ENCODE measurements around the gene NDUFS2.

Gene NDUFS2

DNA sequence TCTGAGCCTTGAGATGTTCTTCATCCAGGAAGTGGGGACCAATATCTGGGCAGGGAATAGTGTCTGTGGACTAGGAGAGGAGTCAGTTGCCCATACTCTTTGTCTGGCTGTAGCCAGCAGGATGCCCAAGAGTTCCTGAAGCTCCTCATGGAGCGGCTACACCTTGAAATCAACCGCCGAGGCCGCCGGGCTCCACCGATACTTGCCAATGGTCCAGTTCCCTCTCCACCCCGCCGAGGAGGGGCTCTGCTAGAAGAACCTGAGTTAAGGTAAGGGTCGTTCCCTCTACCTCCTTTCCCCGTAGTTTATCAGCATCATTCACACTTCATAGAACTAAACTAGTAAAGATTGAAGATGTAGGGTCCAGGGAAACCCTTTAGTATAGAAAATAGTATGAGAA lies 39.4 kb upstream of the NDUFS2 start:
- peaks cover 30% of the 10 kb centered on the region for H3K4me1 ChIP-seq (ENCODE audit: control insufficient read depth, insufficient read depth, low read length)
- peaks cover 43% of the 10 kb centered on the region for H3K36me3 ChIP-seq (ENCODE audit: insufficient read depth, low read length)

DNA sequence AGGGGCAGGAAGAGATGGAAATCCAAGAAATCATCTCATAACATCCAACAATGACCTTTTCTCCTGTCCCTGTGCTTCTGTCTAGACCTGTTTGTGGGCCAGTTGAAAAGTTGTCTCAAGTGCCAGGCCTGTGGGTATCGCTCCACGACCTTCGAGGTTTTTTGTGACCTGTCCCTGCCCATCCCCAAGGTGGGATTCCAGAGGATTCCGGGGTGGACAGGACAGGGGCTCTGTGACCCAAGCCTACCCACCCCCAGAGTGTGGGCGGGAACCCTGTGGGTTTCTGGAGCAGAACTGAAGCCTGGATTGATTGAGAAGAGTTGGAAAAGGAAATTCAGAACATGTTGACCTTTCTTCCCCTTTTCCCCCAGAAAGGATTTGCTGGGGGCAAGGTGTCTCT lies 38.4 kb upstream of the NDUFS2 start:
- no peaks in the 10 kb centered on the region for H3K9me3 ChIP-seq (replicated peaks; ENCODE audit: low read length)
- peaks cover 33% of the 10 kb centered on the region for H3K36me3 ChIP-seq (ENCODE audit: insufficient read depth, low read length)
- no peak overlapping the region for H3K9ac ChIP-seq (ENCODE audit: low read depth, low read length)
- no peak overlapping the region for H3K4me2 ChIP-seq (ENCODE audit: low read length)
- no peaks in the 10 kb centered on the region for H3K27me3 ChIP-seq (ENCODE audit: control insufficient read depth, insufficient read depth, low read length)
- peaks cover 25% of the 10 kb centered on the region for H3K4me1 ChIP-seq (ENCODE audit: control insufficient read depth, insufficient read depth, low read length)
- H3K4me3 ChIP-seq (ENCODE audit: low read length): no peak overlapping the region

More for the DNA sequence above, 39.4 kb upstream of the NDUFS2 start:
- Histone ChIP-seq H3K9me3 (replicated peaks; ENCODE audit: low read length) (no peaks in the 10 kb centered on the region), H3K9ac (ENCODE audit: low read depth, low read length) (no peak overlapping the region), H3K4me2 (ENCODE audit: low read length) (no peak overlapping the region), H3K4me3 (ENCODE audit: low read length) (no peak overlapping the region), H3K27me3 (ENCODE audit: control insufficient read depth, insufficient read depth, low read length) (no peaks in the 10 kb centered on the region)

DNA sequence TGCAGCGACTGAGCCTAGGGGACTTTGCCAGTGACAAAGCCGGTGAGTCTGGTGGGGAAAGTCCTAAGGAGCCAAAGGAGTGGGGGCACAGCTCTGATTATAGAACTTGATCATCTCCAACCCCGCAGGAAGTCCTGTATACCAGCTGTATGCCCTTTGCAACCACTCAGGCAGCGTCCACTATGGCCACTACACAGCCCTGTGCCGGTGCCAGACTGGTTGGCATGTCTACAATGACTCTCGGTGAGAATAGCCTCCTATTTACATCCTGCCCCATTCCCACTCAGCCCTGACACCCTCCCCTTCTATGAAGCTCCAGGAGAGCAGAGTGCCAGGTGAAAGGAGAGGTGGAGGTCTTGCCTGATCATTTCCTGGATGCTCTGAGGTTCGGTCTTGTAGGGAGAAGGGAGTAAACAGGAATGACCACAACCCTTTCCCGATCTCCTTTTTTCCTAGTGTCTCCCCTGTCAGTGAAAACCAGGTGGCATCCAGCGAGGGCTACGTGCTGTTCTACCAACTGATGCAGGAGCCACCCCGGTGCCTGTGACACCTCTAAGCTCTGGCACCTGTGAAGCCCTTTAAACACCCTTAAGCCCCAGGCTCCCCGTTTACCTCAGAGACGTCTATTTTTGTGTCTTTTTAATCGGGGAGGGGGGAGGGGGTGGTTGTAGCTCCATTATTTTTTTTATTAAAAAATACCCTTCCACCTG lies 37.1 kb upstream of the NDUFS2 start:
- H3K4me1 ChIP-seq (ENCODE audit: control insufficient read depth, insufficient read depth, low read length): peaks cover 19% of the 10 kb centered on the region
- H3K9ac ChIP-seq (ENCODE audit: low read depth, low read length): peak overlapping the region; percentile 87
- H3K9me3 ChIP-seq (replicated peaks; ENCODE audit: low read length): no peaks in the 10 kb centered on the region
- no peaks in the 10 kb centered on the region for H3K27me3 ChIP-seq (ENCODE audit: control insufficient read depth, insufficient read depth, low read length)
- H3K4me3 ChIP-seq (ENCODE audit: low read length): peak overlapping the region; percentile 91
- peak overlapping the region; percentile 92 for H3K4me2 ChIP-seq (ENCODE audit: low read length)
- H3K36me3 ChIP-seq (ENCODE audit: insufficient read depth, low read length): peaks cover 37% of the 10 kb centered on the region

DNA sequence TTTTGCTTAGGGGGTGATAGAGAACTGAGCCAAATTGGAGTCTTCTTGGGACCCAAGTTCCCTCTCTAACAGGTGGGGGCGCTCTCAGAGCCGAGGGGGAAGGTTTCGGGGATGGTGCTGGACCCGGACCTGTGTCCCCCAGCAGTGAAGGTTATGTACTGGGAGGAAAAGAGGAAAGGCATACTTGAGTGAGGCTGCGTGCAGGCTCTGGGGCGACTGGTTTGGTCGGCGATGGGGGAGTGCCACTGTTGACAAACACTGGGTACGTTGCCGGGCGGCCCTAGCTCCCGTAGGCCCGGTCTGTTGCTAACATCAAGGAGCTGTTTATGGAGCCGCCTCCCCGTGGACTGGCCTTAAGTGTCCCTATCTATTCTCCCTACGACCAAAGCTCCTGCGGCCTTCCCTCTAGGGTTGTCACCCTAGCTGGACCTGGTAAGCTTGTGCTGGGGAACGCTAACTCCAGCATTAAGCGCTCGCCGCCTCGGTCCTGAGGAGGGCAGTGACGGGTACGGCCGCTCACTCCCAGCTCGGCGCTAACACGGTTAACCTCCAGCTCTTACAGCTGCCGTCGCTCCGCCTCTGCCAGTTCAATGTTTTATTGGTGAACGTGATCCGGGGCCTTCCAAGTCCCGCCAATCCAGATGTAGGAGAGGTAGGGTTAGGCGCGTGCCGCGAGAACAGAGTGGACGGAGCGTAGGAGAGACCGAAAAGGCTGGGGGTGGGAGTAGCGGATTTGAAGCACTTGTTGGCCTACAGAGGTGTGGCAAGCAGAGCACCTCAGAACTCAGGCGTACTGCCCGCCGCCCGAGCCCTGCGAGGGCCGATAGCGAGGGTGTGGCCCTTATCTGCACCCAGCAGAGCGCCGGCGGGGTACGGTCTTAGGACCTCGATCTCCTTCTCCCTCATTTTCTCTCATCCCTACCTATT lies 36.2 kb upstream of the NDUFS2 start, which contains the start of gene PPOX:
PPOX (plus strand) TSS at position 685 of the 927 bp plus-strand sequence. CDS start 422 bp downstream, outside the sequence.
- Histone ChIP-seq H3K4me3 (ENCODE audit: low read length) (peak within 1 kb of the TSS; percentile 91), H3K27me3 (ENCODE audit: control insufficient read depth, insufficient read depth, low read length) (no peaks in the 10 kb centered on the region), H3K9me3 (replicated peaks; ENCODE audit: low read length) (no peaks in the 10 kb centered on the region), H3K9ac (ENCODE audit: low read depth, low read length) (peak within 1 kb of the TSS; percentile 87), H3K36me3 (ENCODE audit: insufficient read depth, low read length) (peaks cover 39% of the 10 kb centered on the region), H3K4me2 (ENCODE audit: low read length) (peak within 1 kb of the TSS; percentile 92), H3K4me1 (ENCODE audit: control insufficient read depth, insufficient read depth, low read length) (peaks cover 14% of the 10 kb centered on the region)

DNA sequence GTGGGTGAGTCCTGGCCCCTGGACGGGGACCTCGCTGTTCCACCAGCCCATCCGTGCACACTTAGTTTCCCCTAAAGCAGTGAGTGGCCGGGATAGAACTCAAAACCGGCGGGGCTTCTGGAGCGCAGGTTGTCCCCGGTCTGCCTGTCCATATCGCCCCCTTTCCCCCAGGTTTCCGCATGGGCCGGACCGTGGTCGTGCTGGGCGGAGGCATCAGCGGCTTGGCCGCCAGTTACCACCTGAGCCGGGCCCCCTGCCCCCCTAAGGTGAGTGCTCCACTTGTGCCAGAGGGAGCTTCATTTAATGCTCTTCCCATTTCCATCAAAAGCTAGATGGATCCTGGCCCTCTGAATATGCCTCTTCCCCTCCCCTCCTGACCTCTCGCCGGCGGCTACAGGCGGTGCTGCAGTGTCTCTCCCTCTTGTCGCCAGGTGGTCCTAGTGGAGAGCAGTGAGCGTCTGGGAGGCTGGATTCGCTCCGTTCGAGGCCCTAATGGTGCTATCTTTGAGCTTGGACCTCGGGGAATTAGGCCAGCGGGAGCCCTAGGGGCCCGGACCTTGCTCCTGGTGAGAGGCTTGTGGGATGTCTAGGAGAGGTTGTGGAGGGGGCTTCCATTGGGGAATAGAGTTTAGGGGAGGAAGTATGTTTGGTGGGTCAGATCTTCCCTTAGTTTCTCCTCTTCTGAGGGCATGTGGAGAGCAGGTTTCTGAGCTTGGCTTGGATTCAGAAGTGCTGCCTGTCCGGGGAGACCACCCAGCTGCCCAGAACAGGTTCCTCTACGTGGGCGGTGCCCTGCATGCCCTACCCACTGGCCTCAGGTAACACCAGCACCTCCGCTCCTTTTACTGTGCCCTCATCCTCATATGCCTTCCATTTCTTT lies 35.3 kb upstream of the NDUFS2 start:
- Histone ChIP-seq H3K4me2 (ENCODE audit: low read length) (peak overlapping the region; percentile 92), H3K36me3 (ENCODE audit: insufficient read depth, low read length) (peaks cover 45% of the 10 kb centered on the region), H3K4me1 (ENCODE audit: control insufficient read depth, insufficient read depth, low read length) (peaks cover 14% of the 10 kb centered on the region), H3K27me3 (ENCODE audit: control insufficient read depth, insufficient read depth, low read length) (no peaks in the 10 kb centered on the region), H3K4me3 (ENCODE audit: low read length) (peak overlapping the region; percentile 91), H3K9ac (ENCODE audit: low read depth, low read length) (peak overlapping the region; percentile 87), H3K9me3 (replicated peaks; ENCODE audit: low read length) (no peaks in the 10 kb centered on the region)

DNA sequence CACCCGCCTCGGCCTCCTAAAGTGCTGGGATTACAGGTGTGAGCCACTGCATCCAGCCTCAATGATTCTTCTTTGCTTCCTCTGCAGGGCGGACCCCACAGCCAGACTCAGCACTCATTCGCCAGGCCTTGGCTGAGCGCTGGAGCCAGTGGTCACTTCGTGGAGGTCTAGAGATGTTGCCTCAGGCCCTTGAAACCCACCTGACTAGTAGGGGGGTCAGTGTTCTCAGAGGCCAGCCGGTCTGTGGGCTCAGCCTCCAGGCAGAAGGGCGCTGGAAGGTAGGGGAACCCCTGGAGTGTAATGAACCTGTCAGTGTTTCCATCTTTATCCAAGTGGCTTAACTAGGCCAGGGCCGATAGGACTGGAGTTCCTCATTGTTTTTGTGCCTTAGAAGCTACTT lies 33.3 kb upstream of the NDUFS2 start:
- Histone ChIP-seq H3K27me3 (ENCODE audit: control insufficient read depth, insufficient read depth, low read length) (no peaks in the 10 kb centered on the region), H3K4me2 (ENCODE audit: low read length) (no peak overlapping the region), H3K4me3 (ENCODE audit: low read length) (no peak overlapping the region), H3K36me3 (ENCODE audit: insufficient read depth, low read length) (peaks cover 47% of the 10 kb centered on the region), H3K9ac (ENCODE audit: low read depth, low read length) (no peak overlapping the region), H3K4me1 (ENCODE audit: control insufficient read depth, insufficient read depth, low read length) (peaks cover 28% of the 10 kb centered on the region), H3K9me3 (replicated peaks; ENCODE audit: low read length) (no peaks in the 10 kb centered on the region)

DNA sequence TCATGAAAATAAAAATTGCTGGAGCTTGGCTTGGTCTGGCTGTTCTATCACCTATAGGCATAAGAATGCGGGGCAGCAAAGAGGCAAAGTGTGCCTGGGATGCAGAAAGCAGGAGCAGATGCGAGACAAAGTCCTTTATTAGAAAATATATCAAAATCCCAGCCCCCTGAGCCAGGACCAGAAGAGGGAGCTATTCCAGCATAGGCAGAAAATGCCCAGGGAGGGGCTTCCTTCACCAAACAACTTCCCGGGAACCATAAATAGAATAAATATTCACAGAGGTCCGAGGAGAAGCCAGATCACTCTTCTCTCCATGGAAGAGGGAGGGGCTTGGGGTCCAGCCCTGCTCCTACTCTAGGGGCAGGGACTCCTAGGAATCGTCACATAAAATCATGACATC lies 31.0 kb upstream of the NDUFS2 start:
- H3K4me1 ChIP-seq (ENCODE audit: control insufficient read depth, insufficient read depth, low read length): peaks cover 24% of the 10 kb centered on the region
- no peak overlapping the region for H3K4me2 ChIP-seq (ENCODE audit: low read length)
- H3K36me3 ChIP-seq (ENCODE audit: insufficient read depth, low read length): peaks cover 43% of the 10 kb centered on the region

DNA sequence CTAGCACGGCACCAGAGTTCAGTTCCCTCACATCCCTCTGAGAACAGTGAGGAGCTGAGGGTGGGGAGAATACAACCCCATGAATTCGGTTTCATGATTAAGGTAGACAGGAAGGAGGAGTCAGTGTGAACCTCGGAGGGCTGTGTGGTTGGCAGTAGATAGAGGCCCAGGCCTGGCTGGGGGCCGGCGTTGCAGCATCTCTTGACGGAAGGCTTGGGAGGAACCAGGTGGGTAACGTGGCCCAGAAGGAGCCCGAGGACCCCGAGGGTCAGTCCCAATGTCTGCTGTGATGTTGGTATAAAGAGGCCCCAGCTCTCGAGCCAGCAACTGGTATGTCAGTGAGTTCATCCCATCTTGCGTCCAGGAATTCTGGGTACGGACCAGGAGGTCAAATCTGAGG lies 30.5 kb upstream of the NDUFS2 start:
- Histone ChIP-seq H3K4me2 (ENCODE audit: low read length) (no peak overlapping the region), H3K4me1 (ENCODE audit: control insufficient read depth, insufficient read depth, low read length) (peaks cover 29% of the 10 kb centered on the region), H3K36me3 (ENCODE audit: insufficient read depth, low read length) (peaks cover 43% of the 10 kb centered on the region), H3K27me3 (ENCODE audit: control insufficient read depth, insufficient read depth, low read length) (no peaks in the 10 kb centered on the region), H3K9me3 (replicated peaks; ENCODE audit: low read length) (no peaks in the 10 kb centered on the region), H3K4me3 (ENCODE audit: low read length) (no peak overlapping the region), H3K9ac (ENCODE audit: low read depth, low read length) (peak overlapping the region; percentile 61)

More for the DNA sequence above, 31.0 kb upstream of the NDUFS2 start:
- Histone ChIP-seq H3K4me3 (ENCODE audit: low read length) (no peak overlapping the region), H3K9me3 (replicated peaks; ENCODE audit: low read length) (no peaks in the 10 kb centered on the region), H3K27me3 (ENCODE audit: control insufficient read depth, insufficient read depth, low read length) (no peaks in the 10 kb centered on the region), H3K9ac (ENCODE audit: low read depth, low read length) (peak overlapping the region; percentile 16)

DNA sequence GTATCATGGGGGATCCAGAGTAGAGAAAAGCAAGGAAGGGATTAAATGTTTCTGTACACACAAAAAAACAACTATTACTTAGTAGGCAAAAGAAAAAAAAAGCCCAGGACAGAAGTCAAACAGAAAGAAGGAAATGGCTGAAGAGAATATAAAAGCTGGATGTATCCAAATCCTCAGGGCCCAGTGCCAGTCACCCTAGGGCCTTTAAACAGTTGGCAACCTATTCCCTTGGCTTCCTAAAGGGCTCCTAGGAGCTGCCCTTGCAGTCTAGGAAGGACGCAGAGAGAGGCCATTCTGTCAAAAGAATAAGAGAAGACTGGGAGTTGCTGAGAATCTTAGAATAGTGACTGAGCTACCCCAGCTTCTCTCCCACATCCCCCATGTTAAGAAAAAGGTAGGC lies 29.8 kb upstream of the NDUFS2 start:
- Histone ChIP-seq H3K9ac (ENCODE audit: low read depth, low read length) (peak overlapping the region; percentile 61), H3K4me1 (ENCODE audit: control insufficient read depth, insufficient read depth, low read length) (peaks cover 25% of the 10 kb centered on the region), H3K36me3 (ENCODE audit: insufficient read depth, low read length) (peaks cover 43% of the 10 kb centered on the region), H3K27me3 (ENCODE audit: control insufficient read depth, insufficient read depth, low read length) (no peaks in the 10 kb centered on the region), H3K9me3 (replicated peaks; ENCODE audit: low read length) (no peaks in the 10 kb centered on the region), H3K4me2 (ENCODE audit: low read length) (peak overlapping the region; percentile 16), H3K4me3 (ENCODE audit: low read length) (no peak overlapping the region)

DNA sequence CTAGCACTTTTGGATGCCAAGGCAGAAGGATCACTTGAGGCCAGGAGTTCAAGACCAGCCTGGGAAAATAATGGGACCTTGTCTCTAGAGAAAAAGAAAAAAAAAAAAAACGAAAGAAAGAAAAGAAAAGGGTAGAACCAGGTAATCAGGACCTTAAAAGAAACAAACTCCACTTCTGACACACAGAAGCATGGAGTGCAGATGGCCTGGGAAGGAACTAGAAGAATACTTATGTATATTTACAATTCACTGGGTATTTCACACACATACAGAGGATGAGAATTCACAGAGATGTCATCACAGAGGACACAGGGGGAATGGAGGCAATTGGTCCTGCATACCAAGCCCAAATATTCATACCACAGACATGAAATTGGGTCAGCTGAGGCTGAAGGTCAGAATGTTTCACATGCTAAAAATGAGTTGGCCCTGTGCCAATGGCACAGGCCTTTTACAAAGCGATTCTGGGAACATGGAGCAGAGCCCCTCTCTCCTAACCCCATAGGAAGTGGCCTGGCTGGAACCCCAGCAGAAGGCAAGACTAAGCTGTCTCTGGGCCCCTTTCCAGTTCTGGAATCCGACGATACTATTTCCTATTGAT lies 29.3 kb upstream of the NDUFS2 start:
- Histone ChIP-seq H3K9me3 (replicated peaks; ENCODE audit: low read length) (no peaks in the 10 kb centered on the region), H3K9ac (ENCODE audit: low read depth, low read length) (peak overlapping the region; percentile 66), H3K27me3 (ENCODE audit: control insufficient read depth, insufficient read depth, low read length) (no peaks in the 10 kb centered on the region), H3K36me3 (ENCODE audit: insufficient read depth, low read length) (peaks cover 43% of the 10 kb centered on the region), H3K4me2 (ENCODE audit: low read length) (peak overlapping the region; percentile 32), H3K4me1 (ENCODE audit: control insufficient read depth, insufficient read depth, low read length) (peaks cover 30% of the 10 kb centered on the region), H3K4me3 (ENCODE audit: low read length) (no peak overlapping the region)
